Measurements from ENCODE around the gene LRRC75A. TPM values are rescaled to one million over a fixed set of nuclear protein-coding genes. Genes with fewer than 3 reads are reported as not detected.
A peak's percentile ranks its signal among the peaks of the same experiment; 100 is the strongest.

LRRC75A gene
- total RNA-seq, 2 donors from 2014 or later = 3.2 to 5.0 TPM

DNA sequence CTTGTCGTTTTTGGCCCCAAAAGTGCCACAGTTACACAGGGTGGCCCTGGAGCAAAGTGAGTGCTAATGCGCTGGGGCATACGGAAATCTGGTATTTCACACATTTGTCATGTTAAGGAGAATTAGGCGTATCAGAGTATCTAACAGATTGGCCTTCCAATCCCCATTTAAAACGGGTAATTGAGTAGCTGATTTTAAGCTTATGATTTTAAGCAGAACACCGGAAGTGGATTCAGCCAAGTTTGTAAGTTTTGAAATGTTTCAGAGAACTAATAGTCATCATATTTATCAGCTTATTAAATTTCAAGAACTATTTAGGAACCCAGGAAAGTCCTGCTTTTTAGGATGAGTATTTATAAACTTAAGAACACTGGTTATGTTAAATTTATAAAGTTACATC is 19.5 kb downstream of the LRRC75A start:
- no peak for DNase-seq
- peaks cover 15% of the 10 kb centered on the region for H3K4me1 Mint-ChIP-seq
- H3K27ac Mint-ChIP-seq = no peak overlapping the region
- H3K4me3 Mint-ChIP-seq = no peak overlapping the region
- no peaks in the 10 kb centered on the region for H3K9me3 Mint-ChIP-seq
- Histone ChIP-seq H3K4me1 (ENCODE audit: control insufficient read depth, insufficient read depth, low read length) (no peaks in the 10 kb centered on the region), H3K9me3 (ENCODE audit: control insufficient read depth, low read length) (no peaks in the 10 kb centered on the region), H3K36me3 (ENCODE audit: control insufficient read depth, insufficient read depth, low read length) (no peaks in the 10 kb centered on the region), H3K4me3 (ENCODE audit: low read length) (no peak overlapping the region), H3K27ac (ENCODE audit: low read depth, low read length) (no peak overlapping the region), H3K27me3 (ENCODE audit: control insufficient read depth, insufficient read depth, low read length, poor library complexity, severe bottlenecking) (peaks cover 8% of the 10 kb centered on the region), H3K9ac (ENCODE audit: extremely low read depth, low read length, poor library complexity, severe bottlenecking) (no peak overlapping the region)
- no peak for TF ChIP-seq CTCF (conservative IDR thresholded peaks at IDR 0.05)
- H3K36me3 Mint-ChIP-seq (ENCODE audit: low read depth) = no peaks in the 10 kb centered on the region
- WGBS, 2 experiments (ENCODE audit: insufficient coverage in 1 of 2, insufficient read length in 1 of 2) = 77 to 91% methylated on average over 4 to 5 of the region's 6 CpGs
- peaks cover 43% of the 10 kb centered on the region for H3K27me3 Mint-ChIP-seq (ENCODE audit: insufficient read depth)

DNA sequence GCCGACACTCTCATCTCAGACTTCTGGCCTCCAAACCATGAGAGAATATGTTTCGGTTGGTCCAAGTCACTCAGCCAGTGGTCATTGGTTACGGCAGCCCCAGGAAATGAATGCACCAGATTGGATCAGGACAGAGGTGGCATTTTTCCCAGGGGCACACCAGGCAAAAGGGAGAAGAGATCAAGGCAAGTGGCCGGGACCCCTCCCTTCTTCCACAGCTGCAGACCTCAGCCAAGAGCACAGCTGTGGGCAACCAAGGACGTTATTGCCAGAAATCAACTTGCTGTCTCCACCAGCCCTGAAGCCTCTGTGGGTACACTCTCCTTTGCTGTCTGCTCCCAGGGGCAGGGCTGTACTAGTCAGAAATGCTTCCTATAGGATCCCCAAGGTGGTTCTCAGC is 20.7 kb downstream of the LRRC75A start:
- WGBS, 2 experiments (ENCODE audit: insufficient coverage in 1 of 2, insufficient read length in 1 of 2) = 94 to 100% methylated on average over 2 to 5 of the region's 5 CpGs
- no peak for DNase-seq
- Mint-ChIP-seq H3K9me3 (no peaks in the 10 kb centered on the region), H3K4me1 (peaks cover 10% of the 10 kb centered on the region), H3K27me3 (ENCODE audit: insufficient read depth) (peaks cover 45% of the 10 kb centered on the region), H3K27ac (no peak overlapping the region), H3K36me3 (ENCODE audit: low read depth) (no peaks in the 10 kb centered on the region), H3K4me3 (no peak overlapping the region)
- TF ChIP-seq CTCF (conservative IDR thresholded peaks at IDR 0.05) = no peak
- no peak overlapping the region for H3K9ac ChIP-seq (ENCODE audit: extremely low read depth, low read length, poor library complexity, severe bottlenecking)
- H3K4me1 ChIP-seq (ENCODE audit: control insufficient read depth, insufficient read depth, low read length) = no peaks in the 10 kb centered on the region
- no peaks in the 10 kb centered on the region for H3K9me3 ChIP-seq (ENCODE audit: control insufficient read depth, low read length)
- no peak overlapping the region for H3K27ac ChIP-seq (ENCODE audit: low read depth, low read length)
- H3K36me3 ChIP-seq (ENCODE audit: control insufficient read depth, insufficient read depth, low read length) = no peaks in the 10 kb centered on the region
- peaks cover 8% of the 10 kb centered on the region for H3K27me3 ChIP-seq (ENCODE audit: control insufficient read depth, insufficient read depth, low read length, poor library complexity, severe bottlenecking)
- no peak overlapping the region for H3K4me3 ChIP-seq (ENCODE audit: low read length)

- Mint-ChIP-seq H3K4me3 (no peak overlapping the region), H3K36me3 (ENCODE audit: low read depth) (no peaks in the 10 kb centered on the region), H3K27ac (peak overlapping the region; percentile 64), H3K9me3 (no peaks in the 10 kb centered on the region), H3K4me1 (peaks cover 10% of the 10 kb centered on the region), H3K27me3 (ENCODE audit: insufficient read depth) (peaks cover 45% of the 10 kb centered on the region)
- no peaks in the 10 kb centered on the region for H3K4me1 ChIP-seq (ENCODE audit: control insufficient read depth, insufficient read depth, low read length)
- peak; percentile 12 for TF ChIP-seq CTCF (conservative IDR thresholded peaks at IDR 0.05)
- no peaks in the 10 kb centered on the region for H3K36me3 ChIP-seq (ENCODE audit: control insufficient read depth, insufficient read depth, low read length)
- H3K4me3 ChIP-seq (ENCODE audit: low read length) = no peak overlapping the region
- peaks cover 8% of the 10 kb centered on the region for H3K27me3 ChIP-seq (ENCODE audit: control insufficient read depth, insufficient read depth, low read length, poor library complexity, severe bottlenecking)
- 88 to 89% methylated on average over 9 to 11 of the region's 11 CpGs for whole genome bisulfite sequencing, 2 experiments (ENCODE audit: insufficient coverage in 1 of 2, insufficient read length in 1 of 2)
- H3K9me3 ChIP-seq (ENCODE audit: control insufficient read depth, low read length) = no peaks in the 10 kb centered on the region
- no peak for DNase-seq
- H3K27ac ChIP-seq (ENCODE audit: low read depth, low read length) = peak overlapping the region; percentile 57
- no peak overlapping the region for H3K9ac ChIP-seq (ENCODE audit: extremely low read depth, low read length, poor library complexity, severe bottlenecking)
Observed at GRCh38 chr17:16470265-16470664, 21.7 kb downstream of the LRRC75A start.

Data from endodermal cell (in vitro differentiated cells).